Measurements from ENCODE around the gene SPTBN1. TPM values are rescaled to one million over a fixed set of nuclear protein-coding genes. Genes with fewer than 3 reads are reported as not detected.

The SPTBN1 gene
- total and polyA plus RNA-seq, 2 of the 13 experiments (the other 11 are each of a cell fraction or from before 2014, with no cell fraction given): 123 to 299 TPM

- TF ChIP-seq, protein P1, sequence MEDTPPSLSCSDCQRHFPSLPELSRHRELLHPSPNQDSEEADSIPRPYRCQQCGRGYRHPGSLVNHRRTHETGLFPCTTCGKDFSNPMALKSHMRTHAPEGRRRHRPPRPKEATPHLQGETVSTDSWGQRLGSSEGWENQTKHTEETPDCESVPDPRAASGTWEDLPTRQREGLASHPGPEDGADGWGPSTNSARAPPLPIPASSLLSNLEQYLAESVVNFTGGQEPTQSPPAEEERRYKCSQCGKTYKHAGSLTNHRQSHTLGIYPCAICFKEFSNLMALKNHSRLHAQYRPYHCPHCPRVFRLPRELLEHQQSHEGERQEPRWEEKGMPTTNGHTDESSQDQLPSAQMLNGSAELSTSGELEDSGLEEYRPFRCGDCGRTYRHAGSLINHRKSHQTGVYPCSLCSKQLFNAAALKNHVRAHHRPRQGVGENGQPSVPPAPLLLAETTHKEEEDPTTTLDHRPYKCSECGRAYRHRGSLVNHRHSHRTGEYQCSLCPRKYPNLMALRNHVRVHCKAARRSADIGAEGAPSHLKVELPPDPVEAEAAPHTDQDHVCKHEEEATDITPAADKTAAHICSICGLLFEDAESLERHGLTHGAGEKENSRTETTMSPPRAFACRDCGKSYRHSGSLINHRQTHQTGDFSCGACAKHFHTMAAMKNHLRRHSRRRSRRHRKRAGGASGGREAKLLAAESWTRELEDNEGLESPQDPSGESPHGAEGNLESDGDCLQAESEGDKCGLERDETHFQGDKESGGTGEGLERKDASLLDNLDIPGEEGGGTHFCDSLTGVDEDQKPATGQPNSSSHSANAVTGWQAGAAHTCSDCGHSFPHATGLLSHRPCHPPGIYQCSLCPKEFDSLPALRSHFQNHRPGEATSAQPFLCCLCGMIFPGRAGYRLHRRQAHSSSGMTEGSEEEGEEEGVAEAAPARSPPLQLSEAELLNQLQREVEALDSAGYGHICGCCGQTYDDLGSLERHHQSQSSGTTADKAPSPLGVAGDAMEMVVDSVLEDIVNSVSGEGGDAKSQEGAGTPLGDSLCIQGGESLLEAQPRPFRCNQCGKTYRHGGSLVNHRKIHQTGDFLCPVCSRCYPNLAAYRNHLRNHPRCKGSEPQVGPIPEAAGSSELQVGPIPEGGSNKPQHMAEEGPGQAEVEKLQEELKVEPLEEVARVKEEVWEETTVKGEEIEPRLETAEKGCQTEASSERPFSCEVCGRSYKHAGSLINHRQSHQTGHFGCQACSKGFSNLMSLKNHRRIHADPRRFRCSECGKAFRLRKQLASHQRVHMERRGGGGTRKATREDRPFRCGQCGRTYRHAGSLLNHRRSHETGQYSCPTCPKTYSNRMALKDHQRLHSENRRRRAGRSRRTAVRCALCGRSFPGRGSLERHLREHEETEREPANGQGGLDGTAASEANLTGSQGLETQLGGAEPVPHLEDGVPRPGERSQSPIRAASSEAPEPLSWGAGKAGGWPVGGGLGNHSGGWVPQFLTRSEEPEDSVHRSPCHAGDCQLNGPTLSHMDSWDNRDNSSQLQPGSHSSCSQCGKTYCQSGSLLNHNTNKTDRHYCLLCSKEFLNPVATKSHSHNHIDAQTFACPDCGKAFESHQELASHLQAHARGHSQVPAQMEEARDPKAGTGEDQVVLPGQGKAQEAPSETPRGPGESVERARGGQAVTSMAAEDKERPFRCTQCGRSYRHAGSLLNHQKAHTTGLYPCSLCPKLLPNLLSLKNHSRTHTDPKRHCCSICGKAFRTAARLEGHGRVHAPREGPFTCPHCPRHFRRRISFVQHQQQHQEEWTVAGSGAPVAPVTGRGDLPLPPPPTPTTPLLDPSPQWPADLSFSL (CRISPR knock-in tag; IDR thresholded peaks at IDR 0.05): peak; percentile 94
- TF ChIP-seq MED8 (CRISPR knock-in tag; IDR thresholded peaks at IDR 0.05; ENCODE audit: insufficient replicate concordance) (peak; percentile 32), GTF2F1 (IDR thresholded peaks at IDR 0.05; ENCODE audit: low read length) (no peak), GTF3A (CRISPR knock-in tag; conservative IDR thresholded peaks at IDR 0.05) (no peak), ZNF678 (CRISPR knock-in tag; IDR thresholded peaks at IDR 0.05) (no peak), MBNL3 (CRISPR knock-in tag; conservative IDR thresholded peaks at IDR 0.05) (no peak), ZNF775 (CRISPR knock-in tag; IDR thresholded peaks at IDR 0.05; ENCODE audit: borderline replicate concordance) (no peak), PHF21A (CRISPR knock-in tag; IDR thresholded peaks at IDR 0.05) (peak; percentile 73; the same call in 1 of the 2 replicates), KDM5B (CRISPR knock-in tag; IDR thresholded peaks at IDR 0.05; ENCODE audit: borderline replicate concordance) (no peak), ZNF572 (CRISPR knock-in tag; IDR thresholded peaks at IDR 0.05) (no peak), ZNF232 (CRISPR knock-in tag; IDR thresholded peaks at IDR 0.05; ENCODE audit: borderline replicate concordance) (no peak), HDAC2 (CRISPR knock-in tag; IDR thresholded peaks at IDR 0.05) (peak; percentile 95), HMGXB4 (CRISPR knock-in tag; IDR thresholded peaks at IDR 0.05; ENCODE audit: borderline replicate concordance in 1 of 2, low read depth in 1 of 2) (no peak)
- TF ChIP-seq, protein P2, sequence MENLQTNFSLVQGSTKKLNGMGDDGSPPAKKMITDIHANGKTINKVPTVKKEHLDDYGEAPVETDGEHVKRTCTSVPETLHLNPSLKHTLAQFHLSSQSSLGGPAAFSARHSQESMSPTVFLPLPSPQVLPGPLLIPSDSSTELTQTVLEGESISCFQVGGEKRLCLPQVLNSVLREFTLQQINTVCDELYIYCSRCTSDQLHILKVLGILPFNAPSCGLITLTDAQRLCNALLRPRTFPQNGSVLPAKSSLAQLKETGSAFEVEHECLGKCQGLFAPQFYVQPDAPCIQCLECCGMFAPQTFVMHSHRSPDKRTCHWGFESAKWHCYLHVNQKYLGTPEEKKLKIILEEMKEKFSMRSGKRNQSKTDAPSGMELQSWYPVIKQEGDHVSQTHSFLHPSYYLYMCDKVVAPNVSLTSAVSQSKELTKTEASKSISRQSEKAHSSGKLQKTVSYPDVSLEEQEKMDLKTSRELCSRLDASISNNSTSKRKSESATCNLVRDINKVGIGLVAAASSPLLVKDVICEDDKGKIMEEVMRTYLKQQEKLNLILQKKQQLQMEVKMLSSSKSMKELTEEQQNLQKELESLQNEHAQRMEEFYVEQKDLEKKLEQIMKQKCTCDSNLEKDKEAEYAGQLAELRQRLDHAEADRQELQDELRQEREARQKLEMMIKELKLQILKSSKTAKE (CRISPR knock-in tag; IDR thresholded peaks at IDR 0.05; ENCODE audit: borderline replicate concordance): no peak
- TF ChIP-seq, protein P3, sequence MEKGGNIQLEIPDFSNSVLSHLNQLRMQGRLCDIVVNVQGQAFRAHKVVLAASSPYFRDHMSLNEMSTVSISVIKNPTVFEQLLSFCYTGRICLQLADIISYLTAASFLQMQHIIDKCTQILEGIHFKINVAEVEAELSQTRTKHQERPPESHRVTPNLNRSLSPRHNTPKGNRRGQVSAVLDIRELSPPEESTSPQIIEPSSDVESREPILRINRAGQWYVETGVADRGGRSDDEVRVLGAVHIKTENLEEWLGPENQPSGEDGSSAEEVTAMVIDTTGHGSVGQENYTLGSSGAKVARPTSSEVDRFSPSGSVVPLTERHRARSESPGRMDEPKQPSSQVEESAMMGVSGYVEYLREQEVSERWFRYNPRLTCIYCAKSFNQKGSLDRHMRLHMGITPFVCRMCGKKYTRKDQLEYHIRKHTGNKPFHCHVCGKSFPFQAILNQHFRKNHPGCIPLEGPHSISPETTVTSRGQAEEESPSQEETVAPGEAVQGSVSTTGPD (CRISPR knock-in tag; IDR thresholded peaks at IDR 0.05): peak; percentile 72
- TF ChIP-seq, protein P4, sequence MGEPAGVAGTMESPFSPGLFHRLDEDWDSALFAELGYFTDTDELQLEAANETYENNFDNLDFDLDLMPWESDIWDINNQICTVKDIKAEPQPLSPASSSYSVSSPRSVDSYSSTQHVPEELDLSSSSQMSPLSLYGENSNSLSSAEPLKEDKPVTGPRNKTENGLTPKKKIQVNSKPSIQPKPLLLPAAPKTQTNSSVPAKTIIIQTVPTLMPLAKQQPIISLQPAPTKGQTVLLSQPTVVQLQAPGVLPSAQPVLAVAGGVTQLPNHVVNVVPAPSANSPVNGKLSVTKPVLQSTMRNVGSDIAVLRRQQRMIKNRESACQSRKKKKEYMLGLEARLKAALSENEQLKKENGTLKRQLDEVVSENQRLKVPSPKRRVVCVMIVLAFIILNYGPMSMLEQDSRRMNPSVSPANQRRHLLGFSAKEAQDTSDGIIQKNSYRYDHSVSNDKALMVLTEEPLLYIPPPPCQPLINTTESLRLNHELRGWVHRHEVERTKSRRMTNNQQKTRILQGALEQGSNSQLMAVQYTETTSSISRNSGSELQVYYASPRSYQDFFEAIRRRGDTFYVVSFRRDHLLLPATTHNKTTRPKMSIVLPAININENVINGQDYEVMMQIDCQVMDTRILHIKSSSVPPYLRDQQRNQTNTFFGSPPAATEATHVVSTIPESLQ (CRISPR knock-in tag; conservative IDR thresholded peaks at IDR 0.05): no peak
These were observed 116.1 kb downstream of the SPTBN1 start (continued) for GRCh38 chr2:54572262-54572635.
